Measurements from ENCODE around the gene DPP6. TPM values are rescaled to one million over a fixed set of nuclear protein-coding genes. Genes with fewer than 3 reads are reported as not detected.
A peak's percentile ranks its signal among the peaks of the same experiment; 100 is the strongest.
"Not testable (repeated sequence)": the region's sequence is repeated elsewhere in the genome, so short reads cannot be mapped to it uniquely, and the experiment has no call there.

Gene DPP6
- total RNA-seq, 1 donor from 2014 or later = 56.3 TPM

DNA sequence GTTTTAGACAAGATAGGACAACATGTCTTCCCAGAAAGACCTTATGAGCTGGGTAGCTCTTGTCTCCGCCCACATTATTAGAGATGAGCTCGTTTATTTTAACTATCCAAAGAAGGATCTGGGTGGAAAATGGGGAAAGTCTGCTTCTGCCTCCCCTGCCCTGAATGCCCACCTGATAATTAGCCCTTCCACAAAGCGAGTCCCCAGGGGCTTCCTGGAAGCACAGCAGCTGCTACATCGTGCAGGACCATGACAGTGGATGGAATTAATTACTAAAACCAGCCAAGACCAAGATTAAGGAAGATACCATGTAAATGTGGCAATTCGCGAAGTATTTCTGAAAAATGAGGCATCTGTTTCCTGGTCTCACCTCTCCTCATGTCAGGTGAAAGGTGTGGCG, 576.4 kb downstream of the DPP6 start:
- DNase-seq (ENCODE audit: low spot score in 2 of 2) (no peak), FAIRE-seq (no peak)

DNA sequence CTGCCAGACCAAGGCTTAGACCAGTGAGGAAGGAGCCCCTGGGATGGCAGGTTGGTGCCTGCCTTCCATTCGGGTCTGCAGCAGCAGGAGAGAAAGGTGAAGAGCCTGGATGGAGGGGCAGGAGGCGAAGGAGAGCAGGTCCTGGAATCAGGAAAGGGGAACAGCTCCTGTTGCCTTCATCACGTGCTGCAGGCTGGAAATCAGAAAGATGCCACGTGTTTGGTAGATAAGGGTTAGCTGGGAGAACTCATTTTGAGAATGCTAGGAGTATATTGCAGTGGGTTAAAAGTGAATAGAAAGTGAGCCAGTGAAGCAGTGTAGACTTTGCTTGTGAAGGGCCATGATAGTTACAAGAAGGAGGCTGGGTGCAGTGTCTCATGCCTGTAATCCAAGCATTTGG, 579.0 kb downstream of the DPP6 start:
- DNase-seq (ENCODE audit: low spot score in 2 of 2) (no peak), FAIRE-seq (no peak)

DNA sequence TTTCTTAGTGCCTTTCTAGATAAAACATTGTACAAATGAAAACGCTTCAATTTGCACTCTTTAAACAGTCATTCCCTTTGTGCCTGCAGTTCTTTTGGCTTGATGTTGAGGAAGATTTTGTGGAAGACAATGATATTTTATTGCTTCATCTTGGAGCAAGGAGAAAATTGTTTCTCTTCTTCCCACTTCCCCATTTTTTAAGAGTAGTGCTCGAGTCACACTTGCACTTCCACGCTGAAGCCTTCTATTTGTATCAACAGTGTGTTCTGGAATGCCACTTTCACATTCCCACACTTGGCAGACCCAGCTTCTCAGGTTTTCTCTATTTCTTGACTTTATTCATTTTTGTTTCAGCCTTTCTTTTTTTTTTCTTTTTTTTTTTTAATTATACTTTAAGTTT, 581.4 kb downstream of the DPP6 start:
- FAIRE-seq (no peak), DNase-seq (ENCODE audit: low spot score in 2 of 2) (no peak)

DNA sequence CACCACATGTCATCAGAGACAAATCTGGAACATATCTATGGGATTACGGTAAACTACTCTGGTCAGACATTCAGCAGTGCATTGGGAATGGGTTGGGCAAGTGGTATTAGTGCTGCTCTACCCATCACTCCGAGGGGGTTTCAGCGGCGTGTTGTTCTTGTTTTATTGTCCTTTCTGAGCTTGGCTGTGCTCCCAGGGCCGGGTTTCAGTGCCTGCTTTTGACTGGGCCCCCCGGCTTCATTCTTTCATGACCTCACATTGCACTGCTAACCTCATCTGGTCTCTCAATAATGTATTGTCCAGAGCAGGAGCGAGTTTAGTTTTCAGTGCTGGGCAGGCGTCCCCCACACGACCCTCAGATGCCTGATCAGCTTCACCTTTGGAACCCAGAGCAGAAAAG, 586.1 kb downstream of the DPP6 start:
- DNase-seq (ENCODE audit: low spot score in 2 of 2) = no peak
- FAIRE-seq = no peak

DNA sequence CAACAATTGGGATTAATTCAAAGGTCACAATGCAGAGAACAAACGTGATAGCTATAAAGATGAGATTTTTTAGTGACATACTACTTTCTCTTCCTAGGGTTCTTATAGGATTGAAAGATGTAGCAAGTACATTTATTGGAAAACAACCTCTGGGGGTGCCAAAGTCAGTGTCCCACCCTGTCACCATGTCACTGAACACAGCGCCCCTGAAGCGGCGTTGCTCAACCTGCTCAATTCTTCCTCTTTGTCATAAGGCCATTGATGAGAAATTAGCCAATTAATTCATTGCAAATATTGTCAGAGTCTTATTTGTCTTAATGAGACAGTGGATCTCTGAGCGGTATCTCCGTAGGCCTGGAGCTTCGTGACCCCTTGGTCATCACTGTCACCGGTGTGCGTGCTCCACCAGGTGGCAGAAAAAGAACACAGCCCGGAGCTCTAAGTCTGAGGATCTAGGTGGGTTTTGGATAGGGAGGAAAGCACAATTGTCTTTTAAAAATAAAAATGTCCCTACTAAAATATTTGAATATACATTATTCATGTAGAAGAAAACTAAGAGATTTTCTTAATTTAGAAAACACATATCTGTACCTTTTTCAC, 588.2 kb downstream of the DPP6 start:
- peak; percentile 39 for FAIRE-seq

DNA sequence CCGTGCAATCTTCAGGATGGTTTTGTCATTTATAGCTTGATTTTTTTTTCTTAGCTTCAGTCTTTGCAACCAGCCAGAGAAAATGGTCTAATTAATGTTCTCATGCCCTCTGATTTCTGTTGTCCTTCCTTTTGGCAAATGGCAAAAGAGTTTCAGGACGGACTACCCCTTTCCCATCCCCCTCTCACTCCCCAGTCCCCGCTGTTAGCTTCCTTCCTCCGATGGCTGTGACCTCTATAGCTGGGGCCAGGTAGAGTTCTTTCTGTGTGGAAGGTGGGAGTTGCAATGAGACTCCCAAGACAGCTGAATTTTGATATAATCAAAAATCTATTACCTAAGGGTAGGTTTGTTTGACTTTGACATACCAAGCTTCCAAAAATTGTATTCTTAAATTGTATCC, 588.7 kb downstream of the DPP6 start:
- no peak for DNase-seq (ENCODE audit: low spot score in 2 of 2)
- FAIRE-seq = no peak

More for the DNA sequence above, 588.2 kb downstream of the DPP6 start:
- no peak for DNase-seq (ENCODE audit: low spot score in 2 of 2)

DNA sequence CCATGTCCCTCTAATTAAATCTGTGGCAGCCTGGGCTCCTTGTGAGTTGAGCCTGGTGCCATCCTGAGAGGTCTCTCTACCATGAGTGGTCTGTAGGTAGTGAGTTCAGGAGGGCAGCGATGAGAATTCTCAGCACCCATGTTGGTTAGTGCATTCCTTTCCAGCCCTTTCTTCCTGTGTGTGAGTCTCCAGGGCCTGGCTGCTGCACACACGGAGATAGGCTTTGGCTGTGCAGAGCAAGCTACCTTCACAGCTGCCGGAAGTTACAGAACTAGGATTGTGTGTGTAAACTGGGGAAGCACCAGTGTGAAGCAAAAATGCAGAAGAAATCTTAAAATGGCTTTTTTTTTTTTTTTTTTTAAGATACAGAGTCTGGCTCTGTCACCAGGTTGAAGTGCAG, 592.2 kb downstream of the DPP6 start:
- no peak for FAIRE-seq
- DNase-seq (ENCODE audit: low spot score in 2 of 2) = no peak

DNA sequence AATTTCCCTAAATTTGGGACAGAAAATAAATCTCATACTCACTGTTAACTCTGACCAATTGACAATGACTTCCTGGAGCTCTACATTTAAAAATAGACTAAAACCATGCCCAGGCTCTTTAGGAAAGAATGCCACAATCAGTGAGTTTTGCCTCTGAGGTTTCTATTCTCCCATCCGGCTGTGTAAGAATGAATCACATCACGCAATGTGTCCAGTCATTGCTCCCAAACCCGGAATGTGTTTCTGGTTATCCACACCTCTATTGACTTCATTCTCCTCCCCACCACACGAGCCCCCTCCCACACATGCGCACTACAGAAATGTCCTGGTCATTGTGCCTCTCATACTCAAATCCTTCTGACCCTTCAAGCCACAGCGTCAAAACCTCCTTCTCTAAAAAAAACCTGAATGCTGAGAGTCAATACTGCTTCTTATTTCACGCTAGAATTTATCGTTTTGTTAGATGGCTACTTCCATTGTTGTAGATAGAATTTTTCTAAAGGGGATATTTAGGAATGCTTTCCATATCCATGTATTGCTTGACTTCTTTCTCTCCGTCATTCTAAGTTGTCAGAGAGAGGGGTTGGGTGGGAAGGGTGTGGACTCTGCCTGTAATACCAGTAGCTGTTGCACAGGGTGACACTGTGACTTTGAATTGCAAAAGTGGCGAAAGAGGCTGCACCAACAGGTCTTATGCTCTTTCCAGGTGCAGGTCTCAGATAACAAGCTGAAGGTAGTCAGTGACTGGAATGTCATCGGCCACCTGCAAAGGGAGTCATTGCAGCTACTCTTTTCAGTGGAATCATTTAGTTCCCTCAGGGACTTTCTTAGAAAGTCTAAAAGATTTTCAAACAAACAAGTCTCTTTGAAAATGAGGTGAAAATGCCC, 594.2 kb downstream of the DPP6 start:
- no peak for FAIRE-seq

DNA sequence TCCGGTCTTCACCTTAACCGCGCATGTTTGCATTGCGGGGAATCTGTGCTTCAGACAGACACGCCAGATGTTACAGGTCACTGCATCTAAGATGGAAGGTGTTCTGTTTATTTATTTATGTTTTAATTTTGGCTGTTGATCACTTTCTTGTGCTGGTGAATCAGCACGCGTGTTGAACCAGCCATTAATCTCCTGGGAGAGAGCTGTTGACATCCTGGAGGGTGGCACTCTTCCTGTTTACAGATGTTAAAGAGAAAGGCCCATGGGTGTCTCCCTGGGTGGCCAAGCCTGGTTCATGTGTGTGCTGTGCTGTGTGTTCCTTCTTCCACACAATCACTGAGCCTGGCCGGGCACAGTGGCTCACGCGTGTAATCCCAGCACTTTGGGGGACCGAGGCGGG, 595.4 kb downstream of the DPP6 start:
- no peak for FAIRE-seq

More for the DNA sequence above, 594.2 kb downstream of the DPP6 start:
- DNase-seq (ENCODE audit: low spot score in 2 of 2) = no peak

DNA sequence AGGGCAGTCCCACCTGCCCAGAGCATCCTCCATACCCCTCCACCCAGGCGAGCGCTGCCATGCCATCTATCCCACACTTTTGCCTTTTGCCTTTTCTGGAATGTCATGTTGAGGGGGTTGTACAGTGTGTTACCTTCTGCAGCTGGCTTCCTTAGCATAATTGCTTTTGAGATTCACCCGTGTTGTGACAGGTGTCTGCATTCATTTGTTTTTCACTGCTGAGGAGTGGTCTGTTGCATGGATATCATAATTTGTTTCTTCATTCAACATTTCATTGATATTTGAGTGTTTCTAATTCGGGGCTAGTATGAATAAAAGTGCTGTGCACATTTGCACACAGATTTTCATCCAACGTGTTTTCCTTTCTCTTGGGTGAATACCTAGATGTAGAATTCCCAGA, 596.8 kb downstream of the DPP6 start:
- FAIRE-seq (no peak), DNase-seq (ENCODE audit: low spot score in 2 of 2) (no peak)

More for the DNA sequence above, 595.4 kb downstream of the DPP6 start:
- no peak for DNase-seq (ENCODE audit: low spot score in 2 of 2)

DNA sequence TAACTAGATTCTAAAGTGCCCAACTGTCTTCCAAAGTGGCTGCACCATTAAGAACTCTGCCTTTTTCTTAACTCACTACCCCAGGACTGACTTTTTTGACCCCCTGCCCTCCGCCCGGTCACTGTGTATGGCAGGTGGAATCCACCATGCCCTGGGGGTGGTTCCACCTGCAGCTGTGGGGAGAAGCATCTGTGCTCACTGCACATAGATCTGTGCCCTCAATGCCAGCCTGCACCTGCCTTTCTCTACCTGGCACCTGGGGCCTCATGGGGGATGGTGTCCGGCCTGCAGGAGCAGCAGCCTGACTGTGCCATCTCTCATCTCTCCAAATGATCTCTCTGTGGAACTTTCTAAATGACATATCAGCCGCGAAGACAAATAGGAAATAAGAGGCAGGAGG, 597.2 kb downstream of the DPP6 start:
- no peak for FAIRE-seq
- no peak for DNase-seq (ENCODE audit: low spot score in 2 of 2)

DNA sequence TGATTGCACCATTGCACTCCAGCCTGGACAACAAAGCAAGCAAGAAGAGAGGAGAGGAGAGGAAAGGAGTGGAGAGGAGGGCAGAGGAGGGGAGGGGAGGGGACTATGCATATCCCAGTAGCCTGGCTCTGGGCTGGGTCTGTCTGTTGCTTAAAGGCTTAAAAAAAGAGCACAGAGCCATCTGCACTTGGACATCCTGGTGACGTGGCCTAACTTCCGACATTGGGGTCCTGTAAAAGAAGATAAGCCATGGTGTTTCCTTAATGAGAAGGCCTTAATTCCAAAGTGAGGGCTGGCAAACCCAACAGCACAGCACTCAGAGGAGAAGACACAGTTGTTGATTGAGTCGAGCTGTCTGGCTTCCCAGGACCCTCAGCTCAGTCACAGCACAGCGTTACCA, 598.1 kb downstream of the DPP6 start:
- no peak for FAIRE-seq
- DNase-seq (ENCODE audit: low spot score in 2 of 2) = no peak

DNA sequence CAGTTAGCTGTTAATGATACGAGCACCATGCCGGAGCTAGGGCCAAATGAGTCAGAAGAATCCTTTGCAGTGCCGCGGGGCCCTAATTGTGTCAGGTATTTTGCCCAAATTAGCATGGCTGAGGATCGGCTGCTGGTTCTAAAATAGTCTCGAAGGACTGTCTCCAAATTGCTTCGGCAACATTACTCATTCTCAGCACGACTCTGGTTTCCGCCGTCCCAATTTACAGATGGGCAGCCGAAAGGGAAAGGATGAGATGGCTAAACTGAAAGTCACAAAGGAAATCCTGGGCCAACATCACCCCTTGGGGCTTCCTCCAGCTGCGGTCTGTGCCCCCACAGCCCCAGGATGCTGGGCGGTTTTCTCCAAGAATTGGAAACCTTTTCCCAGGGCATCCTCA, 599.3 kb downstream of the DPP6 start:
- DNase-seq (ENCODE audit: low spot score in 2 of 2) (no peak), FAIRE-seq (no peak)

DNA sequence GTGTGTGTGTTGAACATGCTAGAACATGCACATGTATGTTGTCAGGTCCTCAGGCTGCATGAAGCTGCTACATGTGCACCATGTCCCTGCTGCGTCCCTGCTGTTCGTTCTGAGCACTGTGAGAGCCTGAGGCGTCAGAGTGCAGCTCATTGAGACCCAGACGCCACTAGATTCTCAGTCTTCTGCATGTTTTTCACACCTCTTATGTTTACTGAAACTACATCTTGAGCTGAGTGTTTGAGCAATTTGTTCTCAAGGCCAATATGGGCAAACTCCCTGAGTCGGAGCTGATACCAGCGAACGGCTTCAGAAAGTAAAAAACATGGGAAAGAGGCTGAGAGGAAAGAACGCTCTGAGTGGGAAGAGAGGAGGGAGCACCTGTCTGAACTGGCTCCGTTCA, 600.4 kb downstream of the DPP6 start:
- FAIRE-seq (no peak), DNase-seq (ENCODE audit: low spot score in 2 of 2) (no peak)

DNA sequence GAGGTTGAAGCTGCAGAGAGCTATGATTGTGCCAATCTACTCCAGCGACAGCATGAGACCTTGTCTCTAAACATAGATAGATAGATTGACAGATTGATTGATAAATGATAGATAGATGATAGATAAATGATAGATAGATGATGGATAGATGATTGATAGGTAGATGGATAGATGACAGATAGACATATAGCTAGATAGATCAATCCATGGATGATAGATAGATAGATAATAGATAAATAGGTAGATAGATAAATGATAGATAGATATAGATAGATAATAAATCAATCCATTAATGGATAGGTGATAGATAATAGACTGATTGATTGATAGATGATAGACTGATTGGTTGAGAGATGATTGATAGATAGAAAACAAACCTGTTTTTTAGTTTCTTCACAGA, 601.1 kb downstream of the DPP6 start:
- no peak for DNase-seq (ENCODE audit: low spot score in 2 of 2)
- no peak for FAIRE-seq

DNA sequence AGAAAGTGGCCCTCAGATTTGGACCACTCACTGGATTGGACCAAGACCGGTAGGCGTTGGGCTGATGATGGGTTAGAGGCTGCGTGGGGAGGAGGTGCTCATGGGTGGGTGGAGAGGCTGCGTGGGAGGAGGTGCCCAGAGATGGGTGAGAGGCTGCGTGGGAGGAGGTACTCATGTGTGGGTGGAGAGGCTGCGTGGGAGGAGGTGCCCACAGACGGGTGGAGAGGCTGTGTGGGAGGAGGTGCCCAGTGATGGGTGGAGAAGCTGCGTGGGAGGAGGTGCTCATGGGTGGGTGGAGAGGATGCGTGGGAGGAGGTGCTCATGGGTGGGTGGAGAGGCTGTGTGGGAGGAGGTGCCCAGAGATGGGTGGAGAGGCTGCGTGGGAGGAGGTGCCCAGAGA, 604.4 kb downstream of the DPP6 start:
- no peak for DNase-seq (ENCODE audit: low spot score in 2 of 2)
- no peak for FAIRE-seq

DNA sequence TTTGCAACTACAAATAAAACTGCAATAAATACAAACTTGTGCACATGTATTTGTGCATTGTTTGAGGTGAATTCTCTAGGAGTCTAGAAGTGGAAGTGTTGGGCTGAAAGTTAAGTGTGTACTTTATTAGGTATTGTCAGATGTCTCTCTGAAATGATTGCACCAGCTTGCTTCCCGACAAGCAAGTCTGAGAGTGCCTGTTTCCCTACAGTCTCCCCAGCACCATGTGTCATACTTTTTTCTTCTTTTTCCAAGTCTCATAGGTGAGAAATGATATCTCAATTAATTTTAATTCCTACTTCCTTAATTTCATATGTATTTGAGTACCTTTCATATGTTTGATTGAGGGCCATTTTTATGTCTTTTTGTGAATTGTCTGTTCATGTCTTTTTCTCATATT, 614.6 kb downstream of the DPP6 start:
- no peak for FAIRE-seq
- DNase-seq (ENCODE audit: low spot score in 2 of 2) = no peak

DNA sequence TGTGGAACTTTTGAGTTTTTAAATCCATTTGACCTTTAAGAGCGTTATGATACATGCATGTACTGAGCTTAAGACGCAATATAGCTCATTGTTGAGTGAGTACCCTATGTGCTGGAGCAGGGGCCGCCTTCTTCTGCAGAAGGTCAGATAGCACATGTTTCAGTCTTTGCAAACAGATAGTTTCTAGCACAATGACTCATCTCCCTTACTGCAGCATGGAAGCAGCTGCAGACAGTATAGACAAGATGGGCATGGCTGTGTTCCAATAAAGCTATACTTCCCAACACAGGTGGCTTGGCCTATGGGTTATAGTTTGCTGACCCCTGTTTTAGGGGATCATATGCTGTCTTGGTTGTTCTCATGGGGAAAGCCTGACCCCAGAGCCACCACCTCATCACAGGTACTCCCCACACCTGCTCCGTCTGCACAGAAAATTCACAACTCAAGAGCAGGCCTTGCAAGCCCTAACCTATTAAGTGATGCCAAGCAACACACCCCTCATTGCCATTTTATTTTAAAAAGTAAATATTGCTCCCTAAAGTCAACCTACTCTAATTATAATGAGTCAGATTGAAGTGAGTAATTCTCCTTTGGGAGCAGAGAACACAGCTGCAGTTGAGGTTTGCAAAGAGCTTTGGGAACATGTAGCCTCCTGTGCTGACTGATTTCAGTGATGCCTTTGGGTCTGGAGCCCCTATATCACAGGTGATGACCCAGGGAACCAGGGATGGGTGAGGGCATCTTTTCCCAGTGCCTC, 620.6 kb downstream of the DPP6 start:
- FAIRE-seq = no peak
- no peak for DNase-seq (ENCODE audit: low spot score in 2 of 2)

DNA sequence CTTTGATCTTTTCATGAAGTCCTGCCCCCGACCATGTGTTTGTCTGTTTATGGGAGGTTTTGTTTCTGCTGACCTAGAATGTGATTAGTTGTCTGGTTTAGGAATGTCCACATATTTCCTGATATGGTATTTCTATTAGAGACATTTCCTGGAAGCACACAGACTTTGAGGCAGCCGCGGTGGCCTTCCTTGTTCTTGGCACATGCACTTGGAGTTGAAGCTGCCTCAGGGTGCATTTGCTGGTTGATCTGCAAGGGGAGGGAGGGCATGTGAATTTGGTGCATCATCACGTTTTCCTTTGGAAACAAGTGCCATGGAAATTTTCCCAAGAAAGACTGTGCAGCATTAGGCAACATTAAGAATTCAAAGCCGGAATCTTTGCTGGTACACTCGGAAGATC, 622.0 kb downstream of the DPP6 start:
- no peak for DNase-seq (ENCODE audit: low spot score in 2 of 2)
- no peak for FAIRE-seq

DNA sequence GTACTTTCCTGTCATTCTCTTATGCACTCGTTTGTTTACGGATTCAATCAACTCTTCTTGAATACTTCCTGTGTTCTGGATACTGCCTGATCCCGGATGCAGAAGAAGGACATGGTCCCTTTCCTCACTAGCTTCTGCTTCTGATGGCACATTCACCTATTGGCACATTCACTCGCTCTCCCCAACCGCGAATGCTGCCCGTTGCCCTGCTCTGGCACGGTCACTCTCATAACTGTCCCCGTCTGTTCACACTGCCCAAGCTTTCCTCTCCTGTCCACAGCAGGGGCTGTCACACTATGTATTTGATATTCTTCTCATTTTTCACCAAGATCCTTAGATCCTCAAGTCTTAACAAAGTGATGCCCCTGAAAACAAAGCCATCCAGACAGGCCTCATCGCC, 623.4 kb downstream of the DPP6 start:
- FAIRE-seq = no peak
- no peak for DNase-seq (ENCODE audit: low spot score in 2 of 2)

DNA sequence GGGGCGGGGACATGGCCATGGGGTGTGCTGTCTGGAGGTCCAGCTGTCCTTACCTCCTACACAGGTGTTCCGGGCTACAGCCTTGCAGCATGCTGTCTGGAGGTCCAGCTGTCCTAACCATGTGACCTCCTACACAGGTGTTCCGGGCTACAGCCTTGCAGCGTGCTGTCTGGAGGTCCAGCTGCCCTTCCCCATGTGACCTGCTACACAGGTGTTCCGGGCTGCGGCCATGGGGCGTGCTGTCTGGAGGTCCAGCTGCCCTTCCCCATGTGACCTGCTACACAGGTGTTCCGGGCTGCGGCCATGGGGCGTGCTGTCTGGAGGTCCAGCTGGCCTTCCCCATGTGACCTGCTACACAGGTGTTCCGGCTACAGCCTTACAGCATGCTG, 623.8 kb downstream of the DPP6 start:
- DNase-seq (ENCODE audit: low spot score in 2 of 2); FAIRE-seq: not testable (repeated sequence)
